Lung (tissue), 12 donors: ENCODE data around the gene PATJ. TPM values are rescaled to one million over a fixed set of nuclear protein-coding genes. Genes with fewer than 3 reads are reported as not detected.

Source experiments
- ATAC-seq: fragments of 200-7000 bp; cut with Tn5 transposase; one replicate; pipeline ENCODE4 v1.9.1; 2020; ENCODE audit warnings: moderate number of reproducible peaks; ENCODE audit not compliant: insufficient read depth, low FRiP score
- DNase-seq, 3 donors: peaks; one replicate each; pipeline ENCODE4 v3.0.0-alpha.2; 2013 to 2017
- H3K27ac ChIP-seq, 2 donors: one replicate each; pipeline ENCODE4 v1.5.1; 2013; ENCODE audit warnings: mild to moderate bottlenecking in 2 of 2, moderate library complexity in 2 of 2, control low read depth in 1 of 2, inconsistent platforms in 1 of 2, low read depth in 1 of 2, low read length in 1 of 2
- H3K27me3 ChIP-seq, 3 donors: one replicate each; pipeline ENCODE4 v1.5.1; 2013; ENCODE audit warnings: low read length in 2 of 3; ENCODE audit not compliant: control insufficient read depth in 3 of 3, insufficient read depth in 3 of 3
- H3K36me3 ChIP-seq, 4 donors: one replicate each; pipeline ENCODE4 v1.5.1; 2013; ENCODE audit warnings: low read length in 4 of 4, mild to moderate bottlenecking in 1 of 4, moderate library complexity in 1 of 4; ENCODE audit not compliant: control insufficient read depth in 4 of 4, insufficient read depth in 4 of 4
- H3K4me1 ChIP-seq, 5 donors: one replicate each; pipeline ENCODE4 v1.5.1; 2013; ENCODE audit warnings: low read length in 5 of 5, mild to moderate bottlenecking in 2 of 5, moderate library complexity in 1 of 5; ENCODE audit not compliant: control insufficient read depth in 5 of 5, insufficient read depth in 5 of 5
- H3K4me3 ChIP-seq: one replicate; pipeline ENCODE4 v1.5.1; 2013; ENCODE audit warnings: mild to moderate bottlenecking, control low read depth, moderate library complexity
- H3K9ac ChIP-seq, 2 donors: one replicate each; pipeline ENCODE4 v1.5.1; 2013; ENCODE audit warnings: low read length in 2 of 2, control low read depth in 1 of 2; ENCODE audit not compliant: insufficient read depth in 1 of 2
- H3K9me3 ChIP-seq, 4 donors: one replicate each; pipeline ENCODE4 v1.5.1; 2013; ENCODE audit warnings: low read length in 3 of 4, mild to moderate bottlenecking in 1 of 4, moderate library complexity in 1 of 4; ENCODE audit not compliant: control insufficient read depth in 4 of 4, insufficient read depth in 3 of 4
- CTCF ChIP-seq: IDR thresholded peaks from 2 replicates; pipeline ENCODE4 v1.5.1; 2012; ENCODE audit warnings: mild to moderate bottlenecking; ENCODE audit errors: control extremely low read depth, extremely low read depth
- WGBS, 2 donors: extraction: QIAGEN DNeasy Blood & Tissue Kit; methylation state at CpG; one replicate each; pipeline ENCODE4 v1.1.7; 2013; 5-methylcytosine and 5-hydroxymethylcytosine counted together
- polyA plus RNA-seq, 2 donors: library from polyadenylated mRNA; stranded (reverse); fragments of 200-250 nt; gene quantifications; one replicate each; pipeline ENCODE4 v1.2.1, GENCODE V29; 2013
- total RNA-seq, 2 donors: library from RNA; depleted of rRNA in 1 of 2; stranded (reverse); fragments of >200 nt in 1 of 2; gene quantifications; one replicate each; pipeline ENCODE4 v1.2.1, GENCODE V29; 2014 to 2021
- donor health status: control.
- donor health status: control.
- donor health status: Bipolar disorder and iron deficiency.
- donor health status: healthy.
- donor health status: DM: yes; HTN: yes; CAD: no.

The PATJ gene
- total and polyA plus RNA-seq, 4 donors = 5.3 to 115 (median 26.8) TPM

GRCh38 chr1:61997123-61997522 lies 254.8 kb downstream of the PATJ start:
- no peaks in the 10 kb centered on the region for H3K4me1 ChIP-seq
- 94% methylated on average over 3 of the region's 3 CpGs for WGBS, 2 donors
- ATAC-seq = no peak
- TF ChIP-seq CTCF = no peak
- H3K4me3 ChIP-seq = no peak overlapping the region
- no peak overlapping the region for H3K27ac ChIP-seq
- no peak overlapping the region for H3K9ac ChIP-seq
- DNase-seq = no peak
- H3K9me3 ChIP-seq = no peaks in the 10 kb centered on the region
- peaks cover 0 to 5% (median 0%) of the 10 kb centered on the region in 4 donors for H3K36me3 ChIP-seq
- no peaks in the 10 kb centered on the region for H3K27me3 ChIP-seq

GRCh38 chr1:62003777-62004176 lies 261.5 kb downstream of the PATJ start:
- WGBS, 2 donors = 88 to 98% methylated on average over 2 of the region's 2 CpGs
- DNase-seq = no peak
- Histone ChIP-seq H3K36me3 (peaks cover 0 to 1% (median 0%) of the 10 kb centered on the region in 4 donors), H3K4me3 (no peak overlapping the region), H3K27me3 (no peaks in the 10 kb centered on the region), H3K27ac (no peak overlapping the region), H3K9ac (no peak overlapping the region), H3K4me1 (no peaks in the 10 kb centered on the region), H3K9me3 (no peaks in the 10 kb centered on the region)
- TF ChIP-seq CTCF = no peak
- ATAC-seq = no peak

GRCh38 chr1:62006690-62007089 lies 264.4 kb downstream of the PATJ start:
- Histone ChIP-seq H3K4me3 (no peak overlapping the region), H3K36me3 (peaks cover 0 to 1% (median 0%) of the 10 kb centered on the region in 4 donors), H3K27me3 (no peaks in the 10 kb centered on the region), H3K4me1 (peaks cover 0 to 5% (median 0%) of the 10 kb centered on the region in 5 donors), H3K27ac (no peak overlapping the region), H3K9me3 (no peaks in the 10 kb centered on the region), H3K9ac (no peak overlapping the region)
- WGBS, 2 donors = 75 to 98% methylated on average over 2 of the region's 2 CpGs
- DNase-seq (no peak), ATAC-seq (no peak)
- no peak for TF ChIP-seq CTCF

- no peak overlapping the region for H3K9ac ChIP-seq
- H3K4me3 ChIP-seq = no peak overlapping the region
- no peaks in the 10 kb centered on the region for H3K9me3 ChIP-seq
- 68 to 70% methylated on average over 4 of the region's 4 CpGs for WGBS, 2 donors
- H3K36me3 ChIP-seq = peaks cover 0 to 2% (median under 1%) of the 10 kb centered on the region in 4 donors
- H3K27ac ChIP-seq = no peak overlapping the region
- H3K4me1 ChIP-seq = peaks cover 0 to 5% (median 0%) of the 10 kb centered on the region in 5 donors
- DNase-seq (peak; percentile 22 to 76 (median 56)), ATAC-seq (no peak)
- no peaks in the 10 kb centered on the region for H3K27me3 ChIP-seq
- no peak for TF ChIP-seq CTCF
Observed at GRCh38 chr1:62011006-62011405, 268.7 kb downstream of the PATJ start.
